HG03159 (cell line): Measurements from ENCODE around the gene LAGE3.

ENCODE experiments used
- ATAC-seq: cut with Tn5 transposase; IDR thresholded peaks from one replicate; pipeline ENCODE4 v1.9.1; 2021; ENCODE audit warnings: mild to moderate bottlenecking, moderate library complexity; ENCODE audit not compliant: unreplicated experiment

The LAGE3 gene, protein sequence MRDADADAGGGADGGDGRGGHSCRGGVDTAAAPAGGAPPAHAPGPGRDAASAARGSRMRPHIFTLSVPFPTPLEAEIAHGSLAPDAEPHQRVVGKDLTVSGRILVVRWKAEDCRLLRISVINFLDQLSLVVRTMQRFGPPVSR

DNA sequence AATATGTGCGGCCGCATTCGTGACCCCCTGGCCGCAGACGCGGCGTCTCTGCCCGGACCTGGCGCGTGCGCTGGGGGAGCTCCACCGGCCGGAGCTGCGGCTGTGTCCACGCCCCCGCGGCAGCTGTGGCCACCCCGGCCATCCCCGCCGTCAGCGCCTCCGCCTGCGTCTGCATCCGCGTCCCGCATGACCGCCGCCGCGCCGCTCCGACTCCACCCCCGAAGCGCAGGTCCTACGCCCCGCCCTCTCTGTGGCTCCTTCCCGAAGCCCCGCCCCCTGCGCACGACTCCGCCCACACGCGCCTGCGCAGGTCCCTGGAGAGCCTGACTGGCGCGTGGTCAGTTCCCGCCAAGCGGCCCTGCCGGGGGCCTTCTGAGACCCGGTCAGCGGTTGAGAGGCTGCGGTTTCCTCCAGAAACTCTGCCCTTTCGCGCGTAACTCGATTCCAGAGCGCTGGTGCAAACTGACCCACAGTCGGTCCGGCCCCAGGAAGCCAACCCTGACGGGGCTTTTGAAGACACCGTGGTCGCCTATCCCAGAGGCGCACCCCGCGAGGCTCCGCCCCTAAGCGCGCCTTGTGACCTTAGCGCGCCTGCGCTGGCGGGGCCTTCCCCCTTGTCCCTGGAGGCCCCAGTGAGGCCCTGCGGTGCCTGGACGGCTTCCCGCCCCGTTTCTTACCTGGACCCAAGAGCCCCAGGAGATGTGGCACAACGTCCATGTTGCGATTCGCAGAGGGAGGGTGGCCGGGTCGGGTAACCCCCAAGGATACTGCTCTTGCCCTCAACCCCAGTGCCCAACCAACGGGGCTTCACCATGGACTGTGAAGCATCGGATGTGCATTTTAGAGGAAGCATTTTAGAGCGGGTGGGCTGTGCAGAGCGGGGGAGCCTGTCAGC is at the start of gene LAGE3:
LAGE3 (minus strand) TSS at position 554 of the 895 bp plus-strand sequence; CDS start at position 188, 366 bp downstream.
- ATAC-seq, result peak; percentile 81

DNA sequence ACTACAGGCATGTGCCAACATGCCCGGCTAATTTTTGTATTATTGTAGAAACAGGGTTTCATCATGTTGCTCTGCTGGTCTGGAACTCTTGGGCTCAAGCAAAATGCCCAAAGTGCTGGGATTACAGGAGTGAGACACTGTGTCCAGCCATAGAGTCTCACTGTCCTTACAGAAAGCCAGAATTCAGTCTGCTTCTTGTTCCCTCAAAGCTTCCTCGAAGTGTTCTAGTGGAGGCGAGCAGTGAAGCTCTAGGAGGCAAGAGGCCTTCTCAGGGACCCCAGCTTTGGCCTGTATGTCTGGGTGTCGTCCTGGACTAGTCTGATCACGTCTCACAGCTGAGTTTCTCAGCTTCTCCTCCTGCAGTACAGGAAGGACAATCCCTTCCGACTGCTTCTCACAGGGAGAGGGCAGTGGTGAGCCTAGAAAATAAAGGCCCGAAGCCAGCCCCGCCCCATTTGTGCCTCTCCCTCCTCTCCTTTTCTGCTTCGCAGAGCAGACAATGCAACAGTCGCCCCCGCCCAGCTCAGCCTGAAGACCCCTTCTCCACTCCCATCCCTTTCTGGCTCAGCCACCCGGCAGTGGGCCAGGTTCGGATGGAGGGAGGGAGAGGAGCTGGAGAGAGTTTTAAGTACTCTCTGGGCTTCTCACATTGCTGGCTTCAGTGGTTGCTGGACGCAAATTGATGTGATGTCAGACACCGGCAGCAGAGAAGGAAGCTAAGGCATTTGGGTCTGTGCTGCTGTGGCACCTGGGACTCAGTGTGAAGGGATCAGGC is 48.0 kb upstream of the LAGE3 start:
- ATAC-seq, result peak; percentile 69

- ATAC-seq, result no peak
These were observed 46.8 kb upstream of the LAGE3 start for GRCh38 chrX:154525606-154526490.

- ATAC-seq, result no peak
These were observed 40.3 kb upstream of the LAGE3 start for GRCh38 chrX:154519389-154519788.

DNA sequence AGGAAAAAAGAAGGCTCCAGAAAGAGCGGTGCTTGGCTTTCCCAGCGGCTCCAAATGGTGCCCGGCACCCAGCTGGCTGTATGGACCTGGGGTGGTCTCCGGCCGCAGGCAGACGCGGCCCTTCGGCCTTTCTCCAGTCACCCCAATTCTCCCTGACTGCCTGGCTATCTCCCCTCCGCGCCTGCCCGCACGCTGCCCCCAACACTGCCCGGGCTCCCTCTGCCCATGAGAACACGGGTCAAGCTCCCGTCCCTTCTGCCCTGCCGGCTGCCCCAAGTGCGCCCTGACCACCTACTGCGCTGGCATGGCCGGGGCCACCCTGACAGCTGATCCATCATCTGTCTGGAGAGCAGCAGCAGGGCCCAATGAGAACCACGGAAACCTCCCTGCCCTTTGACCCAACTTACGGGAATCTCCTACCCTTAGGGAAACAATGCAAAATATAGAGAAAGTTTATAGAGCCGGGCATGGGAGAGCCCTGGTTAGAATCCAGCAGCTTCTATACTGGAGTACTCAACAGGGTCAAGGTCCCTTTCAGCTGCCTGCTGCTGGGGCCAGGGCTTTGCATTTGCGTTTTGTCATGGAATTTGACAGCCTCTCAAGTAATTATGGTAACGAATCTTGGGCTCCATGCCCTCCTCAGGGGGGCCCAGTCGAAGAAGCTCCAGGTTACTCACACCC is 38.2 kb upstream of the LAGE3 start:
- no peak for ATAC-seq

DNA sequence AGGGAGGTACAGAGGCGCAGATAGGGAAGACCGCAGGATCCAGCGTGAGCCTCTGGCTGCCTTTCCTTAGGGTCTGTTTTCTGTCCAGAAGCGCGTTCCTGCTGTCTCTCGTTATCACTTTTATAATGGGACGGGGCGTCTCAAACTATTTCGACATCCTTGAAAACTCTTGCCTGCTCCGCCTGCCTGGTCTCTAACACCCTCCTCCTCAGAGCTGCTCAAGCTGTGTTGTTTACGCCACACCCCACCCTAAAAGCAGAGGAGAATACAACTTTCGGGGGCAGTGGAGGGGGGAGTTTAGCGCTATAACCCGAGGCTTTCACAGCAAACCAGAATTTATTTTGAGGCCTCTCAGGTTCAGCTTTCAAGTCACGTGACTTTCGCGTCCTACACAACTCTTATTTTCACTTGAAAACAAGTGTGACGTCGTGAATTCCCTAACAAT is 37.6 kb upstream of the LAGE3 start:
- ATAC-seq, result no peak

DNA sequence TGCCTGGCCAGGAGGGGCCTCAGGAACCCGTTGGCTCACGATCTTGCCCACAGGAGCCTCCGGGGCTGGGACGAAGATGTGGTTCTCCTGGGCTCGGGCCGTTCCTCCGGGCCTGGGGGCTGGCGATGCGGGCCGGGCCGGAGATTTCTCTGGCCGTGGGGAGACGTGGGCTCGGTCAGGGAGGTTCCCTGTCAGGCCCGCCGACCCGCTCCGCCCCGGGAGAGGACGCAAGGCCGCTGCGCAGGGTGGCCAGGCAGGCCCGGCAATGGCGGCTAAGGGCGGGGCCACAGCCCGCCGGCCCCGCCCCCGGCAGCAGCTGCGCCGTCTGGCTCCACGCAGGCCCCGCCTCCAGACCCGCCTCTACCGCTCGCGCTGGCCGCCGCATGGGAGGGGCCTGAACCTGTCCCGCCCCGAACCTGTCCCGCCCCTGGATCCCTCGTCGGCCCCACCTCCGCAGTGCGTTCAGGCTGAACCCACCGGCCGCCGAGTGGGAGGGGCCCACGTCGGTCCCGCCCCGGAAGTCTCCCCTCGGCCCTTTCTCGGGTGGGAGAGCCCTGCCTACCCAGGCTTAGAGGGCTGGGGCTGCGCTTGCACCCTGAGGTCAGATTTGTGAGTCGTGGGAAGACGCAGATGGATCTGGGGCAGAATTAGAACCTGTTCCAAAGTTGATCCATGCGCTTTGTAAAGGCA is 37.0 kb upstream of the LAGE3 start, which contains the start of gene FAM3A:
FAM3A (minus strand) TSS at position 267 of the 690 bp plus-strand sequence. CDS start 460 bp downstream, outside the sequence.
- ATAC-seq, result peak; percentile 83

DNA sequence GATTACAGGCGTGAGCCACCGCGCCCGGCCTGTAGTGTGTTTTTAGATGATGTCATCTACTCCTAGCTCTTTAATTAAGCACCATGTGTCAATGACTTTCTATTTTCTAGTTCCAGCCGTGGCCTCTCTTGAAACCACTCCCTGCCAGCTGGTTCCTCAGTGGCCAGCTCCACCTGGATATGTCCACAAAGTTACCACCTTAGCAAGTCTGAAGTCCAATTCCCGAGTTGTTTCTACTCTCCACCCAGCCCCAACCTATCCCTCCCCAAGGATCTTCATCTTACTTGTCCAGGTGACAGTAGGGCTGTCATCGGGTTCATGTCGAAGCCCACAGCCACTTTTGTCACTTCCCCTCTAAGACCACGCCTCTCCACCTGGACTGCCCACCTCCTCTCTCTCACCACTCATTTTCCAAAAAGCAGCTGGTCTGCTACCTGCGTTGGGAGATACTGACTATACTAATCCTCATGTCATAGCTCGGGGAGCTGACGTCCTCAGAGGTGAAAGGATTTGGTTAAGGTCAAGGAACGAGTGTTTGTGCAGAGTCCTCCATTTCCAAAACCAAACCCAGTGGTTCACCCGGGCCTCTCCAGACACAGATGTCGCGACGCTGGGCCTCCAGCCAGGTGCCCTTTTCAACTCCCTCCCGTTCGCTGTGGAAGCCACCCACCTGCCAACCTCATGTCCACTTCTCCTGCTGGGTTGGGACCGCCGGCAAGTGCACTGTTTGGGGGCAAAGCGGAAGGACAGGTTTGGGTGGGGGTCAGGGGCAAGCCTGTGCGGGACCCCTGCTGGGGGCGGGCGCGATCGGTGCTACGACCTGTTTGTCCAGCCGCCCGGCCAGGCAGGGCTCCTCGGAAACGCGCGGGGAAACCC is 36.2 kb upstream of the LAGE3 start:
- ATAC-seq, result no peak

- ATAC-seq, result no peak
These were observed 34.6 kb upstream of the LAGE3 start for GRCh38 chrX:154513716-154514115.

DNA sequence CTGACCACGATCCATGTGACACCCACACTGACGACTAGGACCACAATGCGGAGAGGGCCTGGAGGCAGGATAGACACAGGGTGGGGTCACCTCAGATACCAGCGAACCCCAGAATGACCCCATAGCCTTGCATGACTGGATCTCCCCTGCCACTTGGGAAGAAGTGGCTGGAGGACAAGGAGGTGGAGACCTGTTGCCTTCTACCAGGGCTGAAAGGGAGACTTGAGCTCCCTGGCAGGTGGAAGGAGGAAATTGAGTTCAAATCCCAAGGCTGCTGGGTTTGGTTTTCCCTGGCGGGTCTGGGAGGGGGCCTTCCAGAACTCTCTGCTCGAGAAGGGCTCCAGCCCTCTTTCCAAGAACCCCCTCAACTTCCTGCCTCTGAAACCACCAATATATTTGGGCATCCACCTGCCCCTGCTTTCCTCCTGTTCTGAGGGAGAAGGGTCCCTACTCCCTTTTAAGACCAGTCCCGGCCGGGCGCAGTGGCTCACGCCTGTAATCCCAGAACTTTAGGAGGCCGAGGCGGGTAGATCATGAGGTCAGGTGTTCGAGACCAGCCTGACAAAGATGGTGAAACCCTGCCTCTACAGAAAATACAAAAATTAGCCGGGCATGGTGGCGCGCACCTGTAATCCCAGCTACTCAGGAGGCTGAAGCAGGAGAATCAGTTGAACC is 33.9 kb upstream of the LAGE3 start:
- no peak for ATAC-seq

DNA sequence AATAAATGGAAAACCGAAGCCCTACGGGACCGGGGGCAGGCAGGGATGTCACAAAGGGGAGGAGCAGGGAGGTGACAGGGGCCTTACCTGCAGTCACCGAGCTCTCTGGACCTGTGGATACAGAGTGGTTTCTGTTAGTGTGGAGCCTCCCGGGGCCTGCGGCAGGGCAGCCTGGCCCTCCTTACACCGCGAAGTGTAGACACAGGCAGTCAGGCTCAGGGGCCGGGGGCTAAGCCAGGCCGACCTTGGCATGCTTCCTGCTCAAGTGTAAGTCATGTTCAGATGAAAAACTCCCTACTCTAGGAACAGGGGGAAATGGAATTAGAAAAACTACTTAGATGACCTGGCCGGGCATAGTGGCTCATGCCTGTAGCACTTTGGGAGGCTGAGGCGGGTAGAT is 32.7 kb upstream of the LAGE3 start:
- no peak for ATAC-seq

DNA sequence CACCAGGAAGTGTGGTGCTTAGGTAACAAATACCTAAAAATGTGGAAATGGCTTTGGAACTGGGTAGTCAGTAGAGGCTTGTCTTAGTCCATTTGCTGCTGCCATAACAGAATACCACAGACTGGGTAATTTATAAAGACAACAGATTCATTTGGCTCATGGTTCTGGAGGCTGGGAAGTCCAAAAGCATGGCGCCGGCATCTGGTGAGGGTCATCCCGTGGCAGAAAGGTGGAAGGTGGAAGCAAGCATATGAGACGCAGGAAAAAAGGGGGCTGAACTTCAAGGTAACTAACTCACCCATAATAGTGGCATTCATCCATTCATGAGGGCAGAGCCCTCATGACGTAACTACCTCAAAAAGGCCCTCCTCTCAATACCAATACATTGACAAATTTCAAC is 30.4 kb upstream of the LAGE3 start:
- ATAC-seq, result no peak

- ATAC-seq, result no peak
These were observed 29.3 kb upstream of the LAGE3 start for GRCh38 chrX:154508384-154508745.

- no peak for ATAC-seq
These were observed 28.7 kb upstream of the LAGE3 start for GRCh38 chrX:154507673-154508383.

DNA sequence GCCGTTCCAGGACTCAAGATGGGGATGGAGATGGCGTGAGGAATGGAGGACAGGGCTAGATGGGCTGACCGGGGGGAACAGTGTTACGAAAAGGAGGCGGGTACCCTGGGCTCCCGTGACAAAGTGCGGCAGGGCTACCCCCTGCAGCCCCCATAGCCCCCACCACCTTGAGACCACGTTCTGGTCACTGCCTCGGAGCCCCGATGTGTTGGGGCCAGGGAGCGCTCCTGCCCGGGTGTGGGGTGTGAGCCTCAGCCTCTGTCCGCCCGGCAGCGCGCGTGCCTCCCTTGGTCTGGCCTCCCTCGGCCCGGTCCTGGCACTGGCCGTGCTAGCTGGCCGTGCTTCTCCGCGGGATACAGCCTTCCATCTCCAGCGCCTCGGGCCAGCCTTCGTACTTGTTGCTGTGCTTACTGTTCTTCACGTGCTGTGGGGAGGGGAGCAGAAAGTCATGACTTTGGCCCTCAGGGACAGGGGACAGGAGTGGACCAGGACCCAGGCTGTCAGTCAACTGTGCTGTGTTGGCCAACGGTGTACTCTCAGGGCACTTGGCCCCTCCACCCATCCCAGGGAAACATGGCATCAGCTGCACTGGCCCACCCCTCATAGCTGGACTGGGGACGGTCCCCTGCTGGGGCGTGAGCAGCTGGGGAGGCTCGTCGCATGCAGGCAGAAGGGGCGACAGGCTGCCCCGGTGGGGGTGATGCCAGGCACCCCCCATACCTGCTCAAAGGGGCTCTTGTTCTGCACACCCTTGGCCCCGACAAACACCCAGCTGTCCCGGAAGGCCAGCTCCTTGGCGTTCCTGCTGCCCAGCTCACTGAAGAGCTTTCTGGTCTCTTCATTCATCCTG is 27.6 kb upstream of the LAGE3 start:
- no peak for ATAC-seq

GRCh38 chrX:154505734-154506133 is 26.7 kb upstream of the LAGE3 start:
- ATAC-seq, result no peak
